H1 (cell line): ENCODE results near the gene ADCY5. TPM values are rescaled to one million over a fixed set of nuclear protein-coding genes. Genes with fewer than 3 reads are reported as not detected.

Experiments
- EZH2 ChIP-seq: fragments of 200-600 bp; sonication (generic); IDR thresholded peaks from 2 replicates; pipeline ENCODE4 v1.7.1; 2012; ENCODE audit warnings: low read depth, mild to moderate bottlenecking, moderate library complexity, low read length, inconsistent platforms; ENCODE audit not compliant: severe bottlenecking
- KDM1A ChIP-seq: fragments of 200-600, 300-600 bp; sonication (generic); IDR thresholded peaks from 2 replicates; pipeline ENCODE4 v1.7.1; 2016; ENCODE audit warnings: mild to moderate bottlenecking, low read length, borderline replicate concordance
- NANOG ChIP-seq: IDR thresholded peaks from 2 replicates; pipeline ENCODE4 v1.6.1; 2011; ENCODE audit warnings: low read length, low read depth, mild to moderate bottlenecking, inconsistent platforms; ENCODE audit not compliant: insufficient read depth, poor library complexity, severe bottlenecking
- SP4 ChIP-seq: IDR thresholded peaks from 2 replicates; pipeline ENCODE4 v1.6.1; 2012; ENCODE audit warnings: low read length, inconsistent platforms
- YY1 ChIP-seq: IDR thresholded peaks from 2 replicates; pipeline ENCODE4 v1.6.1; 2011; ENCODE audit warnings: low read depth, mild to moderate bottlenecking, low read length
- polyA plus RNA-seq, 7 experiments: library from polyadenylated mRNA; depleted of rRNA in 3 of 7; stranded (reverse) in 5 of 7; unstranded in 2 of 7; fragments of >200 nt in 5 of 7; fragments of 200-250 nt in 2 of 7; gene quantifications; 1 replicate in 5 of 7; 2 replicates in 1 of 7; 4 replicates in 1 of 7; pipeline versions ENCODE4 v1.2.1 to v1.2.3, GENCODE V29; 2011 to 2013; ENCODE audit warnings: missing spikeins in 2 of 7, mixed read lengths in 2 of 7
- total RNA-seq: library from RNA; stranded (reverse); fragmentation: NEBNext Ultra II Directional; extraction: Animal tissue kit (Norgen Biotek cat#: 25700); gene quantifications from 2 replicates; pipeline ENCODE4 v1.2.1, GENCODE V29; 2021

Gene ADCY5
- total and polyA plus RNA-seq, 2 of the 8 experiments (the other 6 are each of a cell fraction or from before 2014, with no cell fraction given) = 18.9 to 40.8 TPM

- TF ChIP-seq NANOG (no peak), KDM1A (no peak), YY1 (no peak), EZH2 (no peak), SP4 (no peak)
- TF ChIP-seq, all 59 proteins: peak for 0
Observed at GRCh38 chr3:123475786-123476185, 26.9 kb upstream of the ADCY5 start (continued).
